Ramos (cell line): Measurements from ENCODE around the gene HECTD1.
"Not testable (repeated sequence)": the region's sequence is repeated elsewhere in the genome, so short reads cannot be mapped to it uniquely, and the experiment has no call there.

Experiments used
- in situ Hi-C: fragments of 300-500 bp; cut with MboI; formaldehyde crosslinking; loops from one replicate; pipeline ENCODE4 v1.14.3; 2022; ENCODE audit warnings: low sequenced_read_pairs; ENCODE audit not compliant: unreplicated experiment

Gene HECTD1

GRCh38 chr14:31229009-31229408 is 21.4 kb upstream of the HECTD1 start:
- in situ Hi-C loops, result no loop called here

- in situ Hi-C loops, result no loop called here
Measured at GRCh38 chr14:31228533-31228932, 20.9 kb upstream of the HECTD1 start.

DNA sequence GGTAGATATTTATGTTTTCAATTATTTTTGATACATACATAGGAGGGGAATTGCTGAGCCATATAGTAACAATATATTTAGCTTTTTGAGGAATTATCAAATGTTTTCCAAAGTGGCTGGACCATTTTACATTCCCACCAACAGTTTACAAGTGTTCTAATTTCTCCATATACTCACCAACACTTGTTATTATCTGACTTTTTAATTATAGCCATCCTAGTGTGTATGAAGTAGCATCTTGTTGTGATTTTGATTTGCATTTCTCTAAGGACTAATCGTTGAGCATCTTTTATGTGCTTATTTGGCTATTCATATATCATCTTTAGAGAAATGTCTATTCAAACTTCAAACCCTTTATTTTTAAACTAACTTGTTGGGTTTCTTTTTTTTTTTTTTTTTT is 17.2 kb upstream of the HECTD1 start:
- in situ Hi-C loops, result no loop called here

- in situ Hi-C loops, result no loop called here
Measured at GRCh38 chr14:31223331-31223730, 15.7 kb upstream of the HECTD1 start.

- in situ Hi-C loops, result no loop called here
Measured at GRCh38 chr14:31222834-31223233, 15.2 kb upstream of the HECTD1 start.

- in situ Hi-C loops, result no loop called here
Measured at GRCh38 chr14:31221266-31221665, 13.7 kb upstream of the HECTD1 start.

- in situ Hi-C loops, result no loop called here
Measured at GRCh38 chr14:31219169-31219568, 11.6 kb upstream of the HECTD1 start.

- in situ Hi-C loops, result no loop called here
Measured at GRCh38 chr14:31216359-31216758, 8.8 kb upstream of the HECTD1 start.

GRCh38 chr14:31212893-31213292 is 5.3 kb upstream of the HECTD1 start:
- in situ Hi-C loops, result no loop called here

GRCh38 chr14:31209605-31210004 is 2.0 kb upstream of the HECTD1 start:
- in situ Hi-C loops, result no loop called here

- in situ Hi-C loops, result no loop called here
Measured at GRCh38 chr14:31208546-31209424, 1.2 kb upstream of the HECTD1 start.

GRCh38 chr14:31207287-31207754 is 272 bp downstream of the HECTD1 start:
- in situ Hi-C loops, result no loop called here

- in situ Hi-C loops, result no loop called here
Measured at GRCh38 chr14:31206536-31207286, 882 bp downstream of the HECTD1 start.

DNA sequence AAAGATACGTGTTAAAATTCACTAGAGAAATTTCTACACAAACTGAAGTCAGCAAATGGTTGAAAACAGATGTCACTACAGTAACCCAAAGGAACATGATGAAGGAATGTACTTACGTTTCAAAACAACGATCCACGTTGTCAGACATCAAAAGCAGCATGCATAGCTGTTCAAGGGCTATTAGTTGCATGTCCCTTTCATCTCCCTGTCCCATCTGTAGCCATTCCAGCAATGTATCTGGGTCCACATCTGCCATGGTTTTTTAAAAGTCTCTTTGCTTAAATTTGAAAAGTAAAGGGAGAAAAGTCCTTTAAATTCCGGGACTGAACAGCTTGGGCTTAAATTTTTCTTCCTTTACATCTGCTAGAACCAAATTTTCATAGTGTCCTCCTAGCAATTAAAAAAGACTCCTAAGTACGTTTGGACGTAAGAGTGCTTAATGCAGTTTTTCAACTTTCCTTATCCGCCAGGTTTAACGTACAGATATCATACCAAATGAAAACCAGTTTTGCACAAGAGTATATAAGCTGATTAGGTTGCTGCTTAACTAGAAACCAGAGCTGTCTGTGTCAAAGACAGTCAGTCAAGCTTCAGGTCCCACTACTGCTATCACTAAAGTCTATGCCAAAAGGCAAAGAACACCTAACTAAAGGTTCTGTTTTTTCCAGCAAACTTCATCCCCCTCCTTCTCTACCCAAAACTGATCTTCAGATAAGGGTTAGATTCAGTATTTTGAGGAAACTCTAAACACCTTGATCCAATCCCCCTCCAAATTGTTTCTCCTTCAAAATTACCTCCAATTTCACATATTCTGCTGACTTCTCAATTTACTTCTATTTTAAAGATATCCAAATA is 1.7 kb downstream of the HECTD1 start:
- in situ Hi-C loops, result no loop called here

GRCh38 chr14:31204593-31205534 is 2.7 kb downstream of the HECTD1 start:
- in situ Hi-C loops, result no loop called here

DNA sequence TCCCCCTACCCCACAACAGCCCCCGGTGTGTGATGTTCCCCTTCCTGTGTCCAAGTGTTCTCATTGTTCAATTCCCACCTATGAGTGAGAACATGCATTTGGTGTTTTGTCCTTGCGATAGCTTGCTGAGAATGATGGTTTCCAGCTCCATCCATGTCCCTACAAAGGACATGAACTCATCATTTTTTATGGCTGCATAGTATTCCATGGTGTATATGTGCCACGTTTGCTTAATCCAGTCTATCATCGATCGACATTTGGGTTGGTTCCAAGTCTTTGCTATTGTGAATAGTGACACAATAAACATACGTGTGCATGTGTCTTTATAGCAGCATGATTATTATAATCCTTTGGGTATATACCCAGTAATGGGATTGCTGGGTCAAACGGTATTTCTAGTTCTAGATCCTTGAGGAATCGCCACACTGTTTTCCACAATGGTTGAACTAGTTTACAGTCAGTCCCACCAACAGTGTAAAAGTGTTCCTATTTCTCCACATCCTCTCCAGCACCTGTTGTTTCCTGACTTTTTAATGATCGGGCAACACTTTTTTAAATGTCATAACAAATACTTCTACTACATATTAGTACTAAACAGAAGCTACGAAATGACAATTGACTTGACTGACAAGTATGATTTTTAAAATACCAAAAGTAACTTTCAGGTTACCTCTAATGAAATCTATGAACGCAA is 3.5 kb downstream of the HECTD1 start:
- in situ Hi-C loops, result not testable (repeated sequence)

- in situ Hi-C loops, result no loop called here
Measured at GRCh38 chr14:31203414-31203742, 4.2 kb downstream of the HECTD1 start.

- in situ Hi-C loops, result no loop called here
Measured at GRCh38 chr14:31201111-31201510, 6.5 kb downstream of the HECTD1 start.

DNA sequence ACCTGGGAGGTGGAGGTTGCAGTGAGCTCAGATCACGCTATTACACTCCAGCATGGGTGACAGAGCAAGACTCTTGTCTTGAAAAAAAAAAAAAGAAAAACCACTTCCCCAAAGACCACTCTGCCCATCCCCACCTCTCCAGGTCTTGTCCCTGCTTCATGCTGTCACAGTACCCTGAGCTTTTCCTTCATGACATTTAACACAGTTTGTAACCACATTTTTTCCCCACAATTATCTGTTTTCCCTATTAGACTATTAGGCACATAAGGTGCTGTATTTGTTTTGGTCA is 6.9 kb downstream of the HECTD1 start:
- in situ Hi-C loops, result no loop called here
